ENCODE measurements around the gene IL2. TPM values are rescaled to one million over a fixed set of nuclear protein-coding genes. Genes with fewer than 3 reads are reported as not detected.

The IL2 gene
- total RNA-seq, 4 donors from 2014 or later, result not detected

DNA sequence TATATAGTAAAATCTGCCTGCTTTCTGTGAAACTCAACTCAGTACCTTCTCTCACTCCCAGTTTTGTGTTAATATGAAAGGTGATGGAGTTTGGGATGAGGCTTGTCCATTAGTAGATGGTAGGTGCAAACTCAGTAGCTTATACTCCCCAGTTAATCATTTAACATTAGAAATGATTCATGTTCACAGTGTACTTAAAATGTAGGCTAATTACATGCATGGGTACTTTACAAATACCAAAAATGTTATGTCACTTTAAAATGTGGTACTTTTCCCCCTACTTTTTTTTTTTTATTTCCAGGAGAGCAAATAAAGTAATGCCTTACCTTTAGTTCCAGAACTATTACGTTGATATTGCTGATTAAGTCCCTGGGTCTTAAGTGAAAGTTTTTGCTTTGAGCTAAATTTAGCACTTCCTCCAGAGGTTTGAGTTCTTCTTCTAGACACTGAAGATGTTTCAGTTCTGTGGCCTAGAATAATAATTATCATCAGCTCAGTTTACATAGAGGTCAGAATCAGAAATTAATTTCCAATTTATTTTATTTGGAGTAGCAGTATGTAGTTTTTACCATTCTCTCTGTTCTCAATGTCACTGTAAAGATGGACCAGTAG, 3.0 kb downstream of the IL2 start:
- intact Hi-C loops (cut with DNase I; ENCODE audit: low total_unique reads), result no loop called here

DNA sequence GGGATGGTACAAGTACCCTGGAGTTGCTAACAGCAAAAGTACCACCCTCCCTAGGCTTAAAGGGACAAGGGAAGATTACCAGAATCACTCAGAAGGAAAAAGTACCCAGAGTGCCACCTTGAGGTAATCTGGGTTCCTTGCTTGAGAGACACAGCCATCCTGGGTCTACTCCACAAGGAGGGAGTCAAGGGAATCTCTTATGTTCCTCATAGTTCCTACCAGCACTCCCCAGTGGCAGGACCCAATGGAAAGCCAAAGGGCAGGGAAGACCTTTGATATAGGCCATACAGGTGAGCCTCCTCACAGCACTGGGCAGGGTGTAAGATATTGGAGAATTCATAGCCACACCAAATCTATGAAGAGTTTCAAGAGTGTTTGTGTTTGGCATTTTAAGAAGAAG, 5.7 kb downstream of the IL2 start:
- Histone ChIP-seq H3K36me3 (no peaks in the 10 kb centered on the region), H3K4me1 (no peaks in the 10 kb centered on the region), H3K27me3 (no peaks in the 10 kb centered on the region), H3K9me3 (no peaks in the 10 kb centered on the region), H3K4me3 (no peak overlapping the region), H3K27ac (no peak overlapping the region)
- intact Hi-C loops (cut with DNase I; ENCODE audit: low total_unique reads), result no loop called here
- in situ Hi-C loops (cut with MboI; ENCODE audit: low sequenced_read_pairs in 4 of 4), result no loop called here
- DNase-seq (no peak), ATAC-seq (no peak)
- TF ChIP-seq, protein P1, sequence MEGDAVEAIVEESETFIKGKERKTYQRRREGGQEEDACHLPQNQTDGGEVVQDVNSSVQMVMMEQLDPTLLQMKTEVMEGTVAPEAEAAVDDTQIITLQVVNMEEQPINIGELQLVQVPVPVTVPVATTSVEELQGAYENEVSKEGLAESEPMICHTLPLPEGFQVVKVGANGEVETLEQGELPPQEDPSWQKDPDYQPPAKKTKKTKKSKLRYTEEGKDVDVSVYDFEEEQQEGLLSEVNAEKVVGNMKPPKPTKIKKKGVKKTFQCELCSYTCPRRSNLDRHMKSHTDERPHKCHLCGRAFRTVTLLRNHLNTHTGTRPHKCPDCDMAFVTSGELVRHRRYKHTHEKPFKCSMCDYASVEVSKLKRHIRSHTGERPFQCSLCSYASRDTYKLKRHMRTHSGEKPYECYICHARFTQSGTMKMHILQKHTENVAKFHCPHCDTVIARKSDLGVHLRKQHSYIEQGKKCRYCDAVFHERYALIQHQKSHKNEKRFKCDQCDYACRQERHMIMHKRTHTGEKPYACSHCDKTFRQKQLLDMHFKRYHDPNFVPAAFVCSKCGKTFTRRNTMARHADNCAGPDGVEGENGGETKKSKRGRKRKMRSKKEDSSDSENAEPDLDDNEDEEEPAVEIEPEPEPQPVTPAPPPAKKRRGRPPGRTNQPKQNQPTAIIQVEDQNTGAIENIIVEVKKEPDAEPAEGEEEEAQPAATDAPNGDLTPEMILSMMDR (IDR thresholded peaks at IDR 0.05 in 4 of 5, conservative IDR thresholded peaks at IDR 0.05 in 1 of 5), result no peak
- TF ChIP-seq POLR2A (IDR thresholded peaks at IDR 0.05), result no peak

More for the DNA sequence above, 3.0 kb downstream of the IL2 start:
- no peak overlapping the region for H3K4me3 ChIP-seq
- TF ChIP-seq, protein P1 (IDR thresholded peaks at IDR 0.05 in 4 of 5, conservative IDR thresholded peaks at IDR 0.05 in 1 of 5), result no peak
- TF ChIP-seq POLR2A (IDR thresholded peaks at IDR 0.05), result no peak
- H3K27me3 ChIP-seq, result no peaks in the 10 kb centered on the region
- no peak overlapping the region for H3K27ac ChIP-seq
- DNase-seq, result no peak
- no peak for ATAC-seq
- no peaks in the 10 kb centered on the region for H3K9me3 ChIP-seq
- H3K4me1 ChIP-seq, result no peaks in the 10 kb centered on the region
- no peaks in the 10 kb centered on the region for H3K36me3 ChIP-seq
- in situ Hi-C loops (cut with MboI; ENCODE audit: low sequenced_read_pairs in 4 of 4), result no loop called here

GRCh38 chr4:122434285-122434684, 22.2 kb downstream of the IL2 start:
- Histone ChIP-seq H3K36me3 (no peaks in the 10 kb centered on the region), H3K27ac (no peak overlapping the region), H3K4me1 (no peaks in the 10 kb centered on the region), H3K4me3 (no peak overlapping the region), H3K27me3 (no peaks in the 10 kb centered on the region), H3K9me3 (no peaks in the 10 kb centered on the region)
- intact Hi-C loops (cut with DNase I; ENCODE audit: low total_unique reads), result no loop called here
- DNase-seq (no peak), ATAC-seq (no peak)
- TF ChIP-seq POLR2A (IDR thresholded peaks at IDR 0.05), result no peak
- TF ChIP-seq, protein P1 (IDR thresholded peaks at IDR 0.05 in 4 of 5, conservative IDR thresholded peaks at IDR 0.05 in 1 of 5), result no peak
- in situ Hi-C loops (cut with MboI; ENCODE audit: low sequenced_read_pairs in 4 of 4), result no loop called here

DNA sequence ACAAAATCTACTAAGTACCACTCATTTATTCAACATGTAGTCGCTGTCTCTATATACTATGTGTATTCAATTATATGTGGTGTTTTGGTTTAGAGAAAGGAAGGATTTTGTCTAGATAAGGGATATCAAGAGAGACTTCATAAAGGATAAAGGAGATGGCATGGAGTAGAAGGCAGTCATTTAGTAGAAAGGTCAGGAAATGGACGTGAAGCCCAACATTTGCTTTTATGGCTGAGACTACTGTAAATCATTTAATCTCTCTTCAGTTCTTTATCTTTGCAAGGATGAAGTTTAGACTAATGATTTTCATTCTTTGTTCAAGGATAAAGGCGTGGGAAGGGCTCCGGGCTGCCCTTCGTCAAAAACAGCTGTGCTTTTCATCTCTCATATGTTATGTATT, 25.2 kb downstream of the IL2 start:
- TF ChIP-seq, protein P1 (IDR thresholded peaks at IDR 0.05 in 4 of 5, conservative IDR thresholded peaks at IDR 0.05 in 1 of 5), result no peak
- TF ChIP-seq POLR2A (IDR thresholded peaks at IDR 0.05), result no peak
- H3K4me3 ChIP-seq, result no peak overlapping the region
- intact Hi-C loops (cut with DNase I; ENCODE audit: low total_unique reads), result no loop called here

GRCh38 chr4:122423246-122423645, 33.3 kb downstream of the IL2 start:
- no peaks in the 10 kb centered on the region for H3K36me3 ChIP-seq
- H3K4me1 ChIP-seq, result no peaks in the 10 kb centered on the region
- ATAC-seq (no peak), DNase-seq (no peak)
- intact Hi-C loops (cut with DNase I; ENCODE audit: low total_unique reads) (no loop called here), in situ Hi-C loops (cut with MboI; ENCODE audit: low sequenced_read_pairs in 4 of 4) (no loop called here)
- H3K27ac ChIP-seq, result no peak overlapping the region
- no peaks in the 10 kb centered on the region for H3K9me3 ChIP-seq
- TF ChIP-seq, protein P1 (IDR thresholded peaks at IDR 0.05 in 4 of 5, conservative IDR thresholded peaks at IDR 0.05 in 1 of 5), result no peak
- TF ChIP-seq POLR2A (IDR thresholded peaks at IDR 0.05), result no peak
- H3K27me3 ChIP-seq, result no peaks in the 10 kb centered on the region
- no peak overlapping the region for H3K4me3 ChIP-seq

More for the DNA sequence above, 25.2 kb downstream of the IL2 start:
- H3K9me3 ChIP-seq, result no peaks in the 10 kb centered on the region
- H3K27me3 ChIP-seq, result no peaks in the 10 kb centered on the region
- no peaks in the 10 kb centered on the region for H3K36me3 ChIP-seq
- H3K4me1 ChIP-seq, result no peaks in the 10 kb centered on the region
- no peak for DNase-seq
- in situ Hi-C loops (cut with MboI; ENCODE audit: low sequenced_read_pairs in 4 of 4), result no loop called here
- no peak overlapping the region for H3K27ac ChIP-seq
- no peak for ATAC-seq

Data from gastrocnemius medialis (tissue), 4 donors.